ENCODE data around the gene SLC39A7.

Gene SLC39A7

GRCh38 chr6:33198853-33199436 is 1.7 kb upstream of the SLC39A7 start:
- TF ChIP-seq REST (IDR thresholded peaks at IDR 0.05; ENCODE audit: insufficient replicate concordance, low read depth) = no peak
- TF ChIP-seq SPI1 (IDR thresholded peaks at IDR 0.05; ENCODE audit: borderline replicate concordance, low read depth) = no peak
- Histone ChIP-seq H3K4me3 (replicated peaks; ENCODE audit: insufficient read depth, low read length) (peak overlapping the region; percentile 68), H3K27ac (replicated peaks) (no peak overlapping the region), H3K27me3 (ENCODE audit: insufficient read depth, poor library complexity, severe bottlenecking) (no peaks in the 10 kb centered on the region)
- no peak for DNase-seq (ENCODE audit: low read depth in 1 of 2, low spot score in 1 of 2)

- H3K27me3 ChIP-seq (ENCODE audit: insufficient read depth, poor library complexity, severe bottlenecking) = no peaks in the 10 kb centered on the region
- no peak; the same call in 1 of the 2 replicates for TF ChIP-seq SPI1 (IDR thresholded peaks at IDR 0.05; ENCODE audit: borderline replicate concordance, low read depth)
- TF ChIP-seq REST (IDR thresholded peaks at IDR 0.05; ENCODE audit: insufficient replicate concordance, low read depth) = no peak
- TF ChIP-seq POLR2AphosphoS5 (IDR thresholded peaks at IDR 0.05; ENCODE audit: low read depth) = no peak
- TF ChIP-seq GABPA (IDR thresholded peaks at IDR 0.05; ENCODE audit: low read depth) = no peak
- TF ChIP-seq CTCF (IDR thresholded peaks at IDR 0.05; ENCODE audit: insufficient read depth, low read length) = no peak
- peak; percentile 78 to 85 for DNase-seq (ENCODE audit: low read depth in 1 of 2, low spot score in 1 of 2)
- peak overlapping the region; percentile 68 for H3K4me3 ChIP-seq (replicated peaks; ENCODE audit: insufficient read depth, low read length)
- peak overlapping the region; percentile 97 for H3K27ac ChIP-seq (replicated peaks)
Measured at GRCh38 chr6:33199687-33200218, 914 bp upstream of the SLC39A7 start.

GRCh38 chr6:33201147-33201545 is 479 bp downstream of the SLC39A7 start:
- H3K4me3 ChIP-seq (replicated peaks; ENCODE audit: insufficient read depth, low read length) = peak overlapping the region; percentile 68
- H3K27ac ChIP-seq (replicated peaks) = peak overlapping the region; percentile 97
- no peak for TF ChIP-seq POLR2AphosphoS5 (IDR thresholded peaks at IDR 0.05; ENCODE audit: low read depth)
- TF ChIP-seq GABPA (IDR thresholded peaks at IDR 0.05; ENCODE audit: low read depth) = no peak
- TF ChIP-seq SPI1 (IDR thresholded peaks at IDR 0.05; ENCODE audit: borderline replicate concordance, low read depth) = no peak
- no peak for TF ChIP-seq CTCF (IDR thresholded peaks at IDR 0.05; ENCODE audit: insufficient read depth, low read length)
- no peak for TF ChIP-seq REST (IDR thresholded peaks at IDR 0.05; ENCODE audit: insufficient replicate concordance, low read depth)
- DNase-seq (ENCODE audit: low read depth in 1 of 2, low spot score in 1 of 2) = no peak
- H3K27me3 ChIP-seq (ENCODE audit: insufficient read depth, poor library complexity, severe bottlenecking) = no peaks in the 10 kb centered on the region

Data from HL-60 (cell line).